ENCODE measurements around the gene STOX1.
"Not testable (repeated sequence)": the region's sequence is repeated elsewhere in the genome, so short reads cannot be mapped to it uniquely, and the experiment has no call there.

Gene STOX1

GRCh38 chr10:68804692-68805091 is 22.6 kb upstream of the STOX1 start:
- Histone ChIP-seq H3K27me3 (ENCODE audit: control insufficient read depth, low read length) (no peaks in the 10 kb centered on the region), H3F3A (ENCODE audit: control insufficient read depth, insufficient read depth) (0 out of 2 replicates have a peak, but pooled peaks cover 6% of the 10 kb centered on the region), H3K79me2 (ENCODE audit: control insufficient read depth, low read length) (no peaks in the 10 kb centered on the region), H3K4me2 (ENCODE audit: low read length) (no peak overlapping the region), H3K4me1 (ENCODE audit: control insufficient read depth, low read length) (no peaks in the 10 kb centered on the region), H3K9me2 (replicated peaks; ENCODE audit: control insufficient read depth, low read length) (no peaks in the 10 kb centered on the region), H3K4me3 (ENCODE audit: low read length) (no peak overlapping the region), H4K20me1 (ENCODE audit: control insufficient read depth, insufficient read depth, low read depth, low read length) (no peaks in the 10 kb centered on the region), H3K9me3 (ENCODE audit: control insufficient read depth, insufficient read depth, low read length) (no peaks in the 10 kb centered on the region), H3K27ac (ENCODE audit: low read depth, low read length) (no peak overlapping the region), H3K36me3 (ENCODE audit: control insufficient read depth, low read length) (no peaks in the 10 kb centered on the region)
- TF ChIP-seq, protein P1, sequence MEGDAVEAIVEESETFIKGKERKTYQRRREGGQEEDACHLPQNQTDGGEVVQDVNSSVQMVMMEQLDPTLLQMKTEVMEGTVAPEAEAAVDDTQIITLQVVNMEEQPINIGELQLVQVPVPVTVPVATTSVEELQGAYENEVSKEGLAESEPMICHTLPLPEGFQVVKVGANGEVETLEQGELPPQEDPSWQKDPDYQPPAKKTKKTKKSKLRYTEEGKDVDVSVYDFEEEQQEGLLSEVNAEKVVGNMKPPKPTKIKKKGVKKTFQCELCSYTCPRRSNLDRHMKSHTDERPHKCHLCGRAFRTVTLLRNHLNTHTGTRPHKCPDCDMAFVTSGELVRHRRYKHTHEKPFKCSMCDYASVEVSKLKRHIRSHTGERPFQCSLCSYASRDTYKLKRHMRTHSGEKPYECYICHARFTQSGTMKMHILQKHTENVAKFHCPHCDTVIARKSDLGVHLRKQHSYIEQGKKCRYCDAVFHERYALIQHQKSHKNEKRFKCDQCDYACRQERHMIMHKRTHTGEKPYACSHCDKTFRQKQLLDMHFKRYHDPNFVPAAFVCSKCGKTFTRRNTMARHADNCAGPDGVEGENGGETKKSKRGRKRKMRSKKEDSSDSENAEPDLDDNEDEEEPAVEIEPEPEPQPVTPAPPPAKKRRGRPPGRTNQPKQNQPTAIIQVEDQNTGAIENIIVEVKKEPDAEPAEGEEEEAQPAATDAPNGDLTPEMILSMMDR (IDR thresholded peaks at IDR 0.05; ENCODE audit: low read depth, low read length, poor library complexity, severe bottlenecking) = no peak
- TF ChIP-seq EZH2phosphoT487 (IDR thresholded peaks at IDR 0.05; ENCODE audit: borderline replicate concordance, low read length) = no peak

- not testable (repeated sequence) for H3K4me2 ChIP-seq (ENCODE audit: low read length); H3K27ac ChIP-seq (ENCODE audit: low read depth, low read length); H3K9me3 ChIP-seq (ENCODE audit: control insufficient read depth, insufficient read depth, low read length)
These were observed 16.5 kb upstream of the STOX1 start for GRCh38 chr10:68810830-68811229.

DNA sequence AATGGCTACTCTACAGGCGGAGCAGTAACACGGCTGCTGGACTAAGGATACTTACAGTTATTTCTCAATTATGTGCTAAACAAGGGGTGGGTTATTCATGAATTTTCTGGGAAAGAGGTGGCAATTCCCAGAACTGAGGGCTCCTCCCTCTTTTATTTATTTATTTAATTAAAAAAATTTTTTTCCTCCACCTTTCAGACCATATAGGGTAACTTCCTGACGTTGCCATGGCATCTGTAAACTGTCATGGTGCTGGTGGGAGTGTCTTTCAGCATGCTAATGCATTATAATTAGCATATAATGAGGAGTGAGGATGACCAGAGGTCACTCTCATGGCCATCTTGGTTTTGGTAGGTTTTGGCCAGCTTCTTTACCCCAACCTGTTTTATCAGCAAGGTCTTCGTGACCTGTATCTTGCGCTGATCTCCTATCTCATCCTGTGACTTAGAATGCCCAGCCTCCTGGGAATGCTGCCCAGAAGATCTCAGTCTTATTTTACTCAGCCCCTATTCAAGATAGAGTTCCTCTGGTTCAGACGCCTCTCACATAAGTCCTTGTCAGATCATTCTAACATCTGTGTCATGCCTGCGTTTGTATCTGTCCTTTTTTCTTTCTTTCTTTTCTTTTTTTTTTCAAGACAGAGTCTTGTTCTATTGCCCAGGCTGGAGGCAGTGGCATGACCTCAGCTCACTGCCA is 15.9 kb upstream of the STOX1 start:
- no peaks in the 10 kb centered on the region for H3K79me2 ChIP-seq (ENCODE audit: control insufficient read depth, low read length)
- TF ChIP-seq, protein P1 (IDR thresholded peaks at IDR 0.05; ENCODE audit: low read depth, low read length, poor library complexity, severe bottlenecking) = no peak
- no peak for TF ChIP-seq EZH2phosphoT487 (IDR thresholded peaks at IDR 0.05; ENCODE audit: borderline replicate concordance, low read length)
- no peaks in the 10 kb centered on the region for H3K36me3 ChIP-seq (ENCODE audit: control insufficient read depth, low read length)
- no peaks in the 10 kb centered on the region for H3K9me3 ChIP-seq (ENCODE audit: control insufficient read depth, insufficient read depth, low read length)
- H4K20me1 ChIP-seq (ENCODE audit: control insufficient read depth, insufficient read depth, low read depth, low read length) = no peaks in the 10 kb centered on the region
- H3K27me3 ChIP-seq (ENCODE audit: control insufficient read depth, low read length) = no peaks in the 10 kb centered on the region
- H3K4me1 ChIP-seq (ENCODE audit: control insufficient read depth, low read length) = no peaks in the 10 kb centered on the region
- H3K27ac ChIP-seq (ENCODE audit: low read depth, low read length) = no peak overlapping the region
- H3K4me2 ChIP-seq (ENCODE audit: low read length) = no peak overlapping the region
- H3F3A ChIP-seq (ENCODE audit: control insufficient read depth, insufficient read depth) = no peaks in the 10 kb centered on the region
- H3K4me3 ChIP-seq (ENCODE audit: low read length) = no peak overlapping the region
- no peaks in the 10 kb centered on the region for H3K9me2 ChIP-seq (replicated peaks; ENCODE audit: control insufficient read depth, low read length)

More at GRCh38 chr10:68810830-68811229, 16.5 kb upstream of the STOX1 start:
- H3K4me3 ChIP-seq (ENCODE audit: low read length); H4K20me1 ChIP-seq (ENCODE audit: control insufficient read depth, insufficient read depth, low read depth, low read length); H3F3A ChIP-seq (ENCODE audit: control insufficient read depth, insufficient read depth); H3K79me2 ChIP-seq (ENCODE audit: control insufficient read depth, low read length); H3K27me3 ChIP-seq (ENCODE audit: control insufficient read depth, low read length); H3K9me2 ChIP-seq (replicated peaks; ENCODE audit: control insufficient read depth, low read length); H3K36me3 ChIP-seq (ENCODE audit: control insufficient read depth, low read length); H3K4me1 ChIP-seq (ENCODE audit: control insufficient read depth, low read length): not testable (repeated sequence)

GRCh38 chr10:68812420-68812819 is 14.9 kb upstream of the STOX1 start:
- no peaks in the 10 kb centered on the region for H3K27me3 ChIP-seq (ENCODE audit: control insufficient read depth, low read length)
- TF ChIP-seq EZH2phosphoT487 (IDR thresholded peaks at IDR 0.05; ENCODE audit: borderline replicate concordance, low read length) = no peak
- TF ChIP-seq, protein P1 (IDR thresholded peaks at IDR 0.05; ENCODE audit: low read depth, low read length, poor library complexity, severe bottlenecking) = no peak
- no peaks in the 10 kb centered on the region for H3K9me2 ChIP-seq (replicated peaks; ENCODE audit: control insufficient read depth, low read length)
- no peaks in the 10 kb centered on the region for H3K9me3 ChIP-seq (ENCODE audit: control insufficient read depth, insufficient read depth, low read length)
- no peak overlapping the region for H3K27ac ChIP-seq (ENCODE audit: low read depth, low read length)
- H3K79me2 ChIP-seq (ENCODE audit: control insufficient read depth, low read length) = no peaks in the 10 kb centered on the region
- H4K20me1 ChIP-seq (ENCODE audit: control insufficient read depth, insufficient read depth, low read depth, low read length) = no peaks in the 10 kb centered on the region
- H3K4me1 ChIP-seq (ENCODE audit: control insufficient read depth, low read length) = no peaks in the 10 kb centered on the region
- H3K36me3 ChIP-seq (ENCODE audit: control insufficient read depth, low read length) = no peaks in the 10 kb centered on the region
- no peaks in the 10 kb centered on the region for H3F3A ChIP-seq (ENCODE audit: control insufficient read depth, insufficient read depth)
- H3K4me2 ChIP-seq (ENCODE audit: low read length) = no peak overlapping the region
- H3K4me3 ChIP-seq (ENCODE audit: low read length) = no peak overlapping the region
